ACC112 (cell line): ENCODE measurements around the gene ERRFI1.

ENCODE experiments used
- H2AFZ ChIP-seq: fragments of 200-600 bp; sonication (generic); one replicate; pipeline ENCODE4 v1.6.0; 2017; ENCODE audit warnings: antibody characterized with exemption, low read length; ENCODE audit not compliant: unreplicated experiment
- H3K27ac ChIP-seq: fragments of 200-600 bp; sonication (generic); 2 replicates; pipeline ENCODE4 v1.5.1; 2014; ENCODE audit warnings: low read depth, mild to moderate bottlenecking, antibody characterized with exemption, low read length, moderate library complexity
- H3K27me3 ChIP-seq: fragments of 200-600 bp; sonication (generic); 2 replicates; pipeline ENCODE4 v1.6.1; 2014; ENCODE audit warnings: mild to moderate bottlenecking, antibody characterized with exemption, low read length, moderate library complexity, mixed read lengths; ENCODE audit not compliant: insufficient read depth
- H3K36me3 ChIP-seq: fragments of 200-600 bp; sonication (generic); 2 replicates; pipeline ENCODE4 v1.6.1; 2016; ENCODE audit warnings: mild to moderate bottlenecking, antibody characterized with exemption, low read length, moderate library complexity, mixed read lengths; ENCODE audit not compliant: insufficient read depth
- H3K4me1 ChIP-seq: fragments of 200-600 bp; sonication (generic); one replicate; pipeline ENCODE4 v1.6.1; 2016; ENCODE audit warnings: low read length, mixed read lengths; ENCODE audit not compliant: insufficient read depth, unreplicated experiment, control insufficient read depth
- H3K4me3 ChIP-seq: fragments of 200-600 bp; sonication (generic); 2 replicates; pipeline ENCODE4 v1.5.1; 2014; ENCODE audit warnings: mild to moderate bottlenecking, low read depth, low read length
- H3K79me2 ChIP-seq: fragments of 200-600 bp; sonication (generic); one replicate; pipeline ENCODE4 v1.6.0; 2016; ENCODE audit warnings: low read length; ENCODE audit not compliant: control insufficient read depth, unreplicated experiment, insufficient read depth

Gene ERRFI1

DNA sequence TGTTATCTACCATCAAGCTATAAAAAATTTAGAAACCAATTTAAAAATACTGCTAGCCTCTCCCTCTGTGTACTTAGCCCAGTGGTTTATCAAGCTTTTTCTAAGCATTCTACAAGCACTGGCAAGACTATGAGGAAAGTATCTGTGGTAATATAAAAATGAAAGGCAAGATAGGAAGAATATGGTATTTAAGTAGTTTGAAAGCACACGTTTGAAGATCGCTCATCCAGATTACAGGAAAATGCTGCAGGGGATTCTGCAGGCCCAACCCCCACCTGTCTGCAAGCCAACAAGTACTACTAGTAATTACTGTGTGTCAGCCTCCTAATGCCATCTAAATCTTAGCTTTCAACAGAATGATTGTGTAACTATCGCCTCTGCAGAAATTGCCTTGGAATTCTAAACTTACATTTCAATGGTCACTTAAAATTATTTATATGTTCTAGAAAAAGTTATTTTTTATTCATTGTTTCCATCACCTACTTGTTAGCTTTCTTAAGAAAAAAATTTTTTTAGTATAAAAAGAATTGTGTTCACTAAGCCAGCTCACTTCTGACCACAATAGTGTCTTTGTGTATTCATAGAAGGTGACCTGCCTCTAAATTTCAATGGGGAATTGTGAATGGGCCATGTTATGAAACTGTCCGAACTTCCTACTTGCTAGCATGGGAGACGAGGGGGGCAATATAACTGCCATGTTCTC, 8.5 kb downstream of the ERRFI1 start:
- Histone ChIP-seq H3K27ac (peak overlapping the region; percentile 76), H3K27me3 (no peaks in the 10 kb centered on the region), H2AFZ (no peak overlapping the region), H3K36me3 (peaks cover 23% of the 10 kb centered on the region), H3K4me3 (peak overlapping the region; percentile 44), H3K4me1 (peaks cover 85% of the 10 kb centered on the region), H3K79me2 (peaks cover 96% of the 10 kb centered on the region)

DNA sequence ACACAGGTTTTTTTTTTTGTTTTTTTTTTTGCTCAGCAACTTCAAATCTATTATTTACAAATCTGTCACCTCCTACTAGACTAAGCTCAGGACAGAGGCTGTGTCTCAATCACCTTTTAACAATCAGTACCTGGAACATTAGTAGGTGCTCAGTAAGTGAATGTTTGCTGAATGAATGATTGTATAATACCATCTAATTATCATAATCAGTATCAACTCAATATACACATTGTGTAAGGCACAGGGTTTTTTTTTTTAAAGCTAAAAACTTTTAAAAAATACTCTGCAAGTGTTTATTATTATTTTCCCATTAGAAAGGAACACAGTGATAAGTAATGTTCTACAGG, 9.2 kb downstream of the ERRFI1 start:
- Histone ChIP-seq H3K79me2 (peaks cover 96% of the 10 kb centered on the region), H2AFZ (no peak overlapping the region), H3K4me1 (peaks cover 77% of the 10 kb centered on the region), H3K27me3 (no peaks in the 10 kb centered on the region), H3K4me3 (peak overlapping the region; percentile 44), H3K36me3 (peaks cover 29% of the 10 kb centered on the region), H3K27ac (peak overlapping the region; percentile 76)

DNA sequence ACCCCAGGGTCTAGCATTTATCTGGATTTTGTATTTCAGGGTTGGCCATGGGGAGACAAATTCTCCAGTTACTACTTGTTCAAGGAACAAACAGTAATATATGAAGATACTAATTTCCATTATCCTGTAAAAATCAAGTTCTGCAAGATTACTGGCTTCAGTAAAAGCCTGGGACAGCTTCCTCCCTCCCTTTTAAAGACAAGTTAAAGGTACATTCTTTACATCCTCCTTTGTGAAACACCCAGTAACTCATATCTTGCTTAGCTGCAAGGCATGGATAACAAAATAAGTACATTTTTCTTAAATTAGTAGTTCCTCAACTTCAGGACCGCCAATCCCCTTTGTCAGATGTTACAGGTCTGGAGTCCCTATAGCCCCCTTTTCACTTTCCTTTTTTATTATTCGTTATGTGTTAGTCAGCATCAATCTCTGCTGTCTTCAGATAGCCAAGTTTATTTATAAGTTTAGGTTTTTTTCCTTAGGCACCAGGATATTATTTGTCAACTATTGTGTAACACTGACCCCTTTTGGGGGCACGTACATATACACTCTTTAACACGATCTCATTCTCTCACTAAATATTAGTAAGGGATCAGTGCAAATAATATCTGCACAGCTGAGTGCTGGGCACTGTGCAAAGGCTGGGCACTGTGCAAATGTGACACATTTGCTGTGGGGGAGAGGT, 9.8 kb downstream of the ERRFI1 start:
- Histone ChIP-seq H3K36me3 (peaks cover 33% of the 10 kb centered on the region), H3K27me3 (no peaks in the 10 kb centered on the region), H3K79me2 (peaks cover 93% of the 10 kb centered on the region), H3K4me3 (peak overlapping the region; percentile 44), H3K4me1 (peaks cover 73% of the 10 kb centered on the region), H3K27ac (peak overlapping the region; percentile 76), H2AFZ (no peak overlapping the region)

DNA sequence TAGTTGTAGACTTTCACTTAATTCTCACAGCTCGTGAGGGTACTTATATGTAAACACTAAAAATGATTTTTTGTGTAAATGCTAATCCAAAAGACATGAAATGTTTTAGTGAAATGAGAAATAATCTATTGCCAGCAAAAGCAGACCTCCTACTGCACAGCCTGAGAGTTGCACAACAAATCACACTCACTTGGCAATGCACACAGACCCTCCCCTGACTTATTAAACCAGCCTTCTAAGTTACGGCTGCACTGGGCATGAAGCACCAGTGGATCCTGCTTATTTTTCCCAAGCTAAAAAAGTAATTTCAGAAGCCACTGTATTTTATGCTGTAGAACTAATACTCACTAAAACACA, 10.3 kb downstream of the ERRFI1 start:
- Histone ChIP-seq H3K36me3 (peaks cover 39% of the 10 kb centered on the region), H3K27me3 (no peaks in the 10 kb centered on the region), H3K4me1 (peaks cover 69% of the 10 kb centered on the region), H2AFZ (no peak overlapping the region), H3K4me3 (peak overlapping the region; percentile 44), H3K27ac (peak overlapping the region; percentile 76), H3K79me2 (peaks cover 87% of the 10 kb centered on the region)

DNA sequence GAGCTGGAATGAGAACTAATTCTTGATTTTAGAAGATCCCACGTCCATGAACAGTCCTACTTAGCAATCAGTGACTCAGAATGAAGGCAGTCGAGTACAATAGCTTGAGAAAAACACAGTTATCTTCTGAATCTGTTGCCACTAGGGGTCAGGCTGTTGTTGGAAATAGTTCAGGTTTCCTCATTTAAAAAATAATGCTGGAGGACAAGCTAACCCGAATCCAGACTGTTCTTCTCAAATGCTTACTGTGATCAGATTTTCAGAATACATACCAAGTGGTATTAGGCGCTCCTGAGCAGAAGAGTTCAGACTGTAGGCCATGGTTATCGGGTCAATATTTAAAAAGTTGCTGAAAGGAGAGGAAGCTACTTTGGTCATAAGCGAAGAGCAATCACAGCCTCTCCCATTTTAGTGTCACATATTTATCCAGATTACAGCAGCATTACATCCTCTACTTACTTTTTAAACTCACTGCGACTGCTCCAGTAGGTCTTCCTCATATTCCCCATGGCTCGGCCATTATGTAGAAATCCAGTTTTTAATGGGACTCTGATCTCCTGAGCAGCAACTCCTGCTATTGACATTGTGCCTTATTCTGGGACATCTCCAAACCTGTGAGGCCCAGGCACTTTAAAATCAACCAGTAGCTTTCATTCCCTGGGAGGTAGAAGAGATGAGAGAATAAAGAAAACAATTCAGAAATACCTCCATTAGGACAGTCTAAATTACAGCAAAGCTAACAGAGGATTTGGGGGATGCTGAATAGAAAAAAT, 10.9 kb downstream of the ERRFI1 start:
- peaks cover 81% of the 10 kb centered on the region for H3K79me2 ChIP-seq
- peaks cover 63% of the 10 kb centered on the region for H3K4me1 ChIP-seq

GRCh38 chr1:8014381-8014988, 11.6 kb downstream of the ERRFI1 start:
- no peaks in the 10 kb centered on the region for H3K27me3 ChIP-seq
- peaks cover 56% of the 10 kb centered on the region for H3K4me1 ChIP-seq
- H3K27ac ChIP-seq = peak overlapping the region; percentile 76
- no peak overlapping the region for H2AFZ ChIP-seq
- H3K36me3 ChIP-seq = peaks cover 51% of the 10 kb centered on the region
- H3K4me3 ChIP-seq = no peak overlapping the region
- H3K79me2 ChIP-seq = peaks cover 74% of the 10 kb centered on the region

More for the DNA sequence above, 10.9 kb downstream of the ERRFI1 start:
- no peak overlapping the region for H2AFZ ChIP-seq
- no peaks in the 10 kb centered on the region for H3K27me3 ChIP-seq
- peaks cover 44% of the 10 kb centered on the region for H3K36me3 ChIP-seq
- peak overlapping the region; percentile 76 for H3K27ac ChIP-seq
- H3K4me3 ChIP-seq = peak overlapping the region; percentile 11

- H3K27me3 ChIP-seq = no peaks in the 10 kb centered on the region
- no peak overlapping the region for H3K4me3 ChIP-seq
- H3K36me3 ChIP-seq = peaks cover 55% of the 10 kb centered on the region
- H2AFZ ChIP-seq = no peak overlapping the region
- peak overlapping the region; percentile 76; the same call in 1 of the 2 replicates for H3K27ac ChIP-seq
- H3K79me2 ChIP-seq = peaks cover 67% of the 10 kb centered on the region
- peaks cover 49% of the 10 kb centered on the region for H3K4me1 ChIP-seq
Measured at GRCh38 chr1:8013800-8014199, 12.3 kb downstream of the ERRFI1 start.

DNA sequence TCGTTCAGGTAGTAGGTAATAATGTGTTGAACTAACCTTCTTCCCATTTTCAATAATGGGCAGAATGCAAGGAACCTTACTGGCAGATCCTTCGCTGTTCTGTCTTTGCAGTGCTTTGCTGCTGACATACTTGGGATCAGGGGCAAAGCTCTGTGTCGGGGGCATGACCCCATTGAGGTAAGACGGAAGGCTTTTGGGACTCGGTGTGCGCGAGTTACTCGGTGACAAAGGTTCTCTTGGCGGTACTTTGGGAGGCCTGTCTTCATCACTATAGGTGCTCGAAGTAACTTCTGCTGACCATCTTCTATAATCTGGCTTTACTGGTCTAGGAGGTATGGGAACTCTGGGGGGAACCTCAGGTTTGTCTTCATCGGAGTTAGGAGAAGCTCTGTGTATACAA, 12.7 kb downstream of the ERRFI1 start:
- Histone ChIP-seq H3K79me2 (peaks cover 63% of the 10 kb centered on the region), H3K36me3 (peaks cover 55% of the 10 kb centered on the region), H3K27ac (0 out of 2 replicates have a peak overlapping the region, but pooled peaks have one; percentile 3), H3K4me3 (no peak overlapping the region), H3K4me1 (peaks cover 45% of the 10 kb centered on the region), H3K27me3 (no peaks in the 10 kb centered on the region), H2AFZ (no peak overlapping the region)

DNA sequence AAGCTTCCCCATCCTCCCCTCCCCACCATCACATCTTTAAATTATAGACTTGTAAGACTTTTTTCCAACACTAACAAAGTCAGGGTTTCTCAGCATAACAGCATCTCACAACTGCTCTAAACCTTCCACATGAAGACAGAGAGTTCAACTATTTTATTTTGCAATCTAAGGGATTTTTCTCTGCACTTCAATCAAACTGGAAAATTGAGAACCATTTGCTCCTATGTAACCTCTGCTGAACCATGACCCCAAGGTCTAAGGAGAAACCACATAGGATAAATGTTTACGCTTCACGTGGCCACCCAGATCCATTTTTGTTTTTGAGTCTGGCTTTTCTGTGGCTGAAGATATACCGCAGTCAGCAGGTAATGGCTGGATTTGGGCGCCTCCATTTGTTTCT, 13.2 kb downstream of the ERRFI1 start:
- Histone ChIP-seq H3K36me3 (peaks cover 55% of the 10 kb centered on the region), H2AFZ (no peak overlapping the region), H3K4me1 (peaks cover 40% of the 10 kb centered on the region), H3K79me2 (peaks cover 59% of the 10 kb centered on the region), H3K4me3 (no peak overlapping the region), H3K27me3 (no peaks in the 10 kb centered on the region), H3K27ac (0 out of 2 replicates have a peak overlapping the region, but pooled peaks have one; percentile 3)
